HepG2 (cell line): ENCODE measurements around the gene RNF40. TPM values are rescaled to one million over a fixed set of nuclear protein-coding genes. Genes with fewer than 3 reads are reported as not detected.

Source experiments
- ATAC-seq: fragments of 200-7000 bp; cut with Tn5 transposase; 3 replicates; pipeline ENCODE4 v1.9.1; 2020; ENCODE audit warnings: mild to moderate bottlenecking, moderate library complexity
- BruUV-seq: library from RNA; stranded (reverse); fragments of 400-500 nt; replicated peaks from 2 replicates; lab custom pipeline; 2021; lab: Mats Ljungman, UMichigan
- CTCF ChIA-PET: fragments of 300-600 bp; formaldehyde crosslinking; extraction: SDS; loops from one replicate; lab custom pipeline; 2021; ENCODE audit warnings: low total read pairs, inconsistent platforms, low intra/inter-chr PET ratio; lab: Yijun Ruan, JAX
- POLR2A ChIA-PET: fragments of 350-600 bp; sonication (Branson Sonifier 250); formaldehyde crosslinking; loops from one replicate; lab custom pipeline; 2020; ENCODE audit warnings: antibody characterized with exemption, inconsistent platforms; lab: Yijun Ruan, JAX
- DNase-seq: peaks from one replicate; pipeline ENCODE4 v3.0.0-alpha.2; 2015; ENCODE audit warnings: low spot score
- FAIRE-seq: peaks from 3 replicates; lab custom pipeline; 2011; peaks lifted over from hg19 to GRCh38; lab: Jason Lieb, UNC
- H2AFZ ChIP-seq: one replicate; pipeline ENCODE4 v1.6.1; 2011; ENCODE audit warnings: low read length, inconsistent platforms
- H3K27ac ChIP-seq: fragments of 300-600 bp; 3 replicates; pipeline ENCODE4 v1.8.0; 2011; ENCODE audit warnings: mixed run types, mild to moderate bottlenecking, mixed read lengths, low read length, inconsistent platforms; ENCODE audit not compliant: insufficient read depth; ENCODE audit errors: extremely low read length
- H3K27me3 ChIP-seq, 2 experiments: fragments of 200-600 bp in 1 of 2; 2 replicates in 1 of 2; 3 replicates in 1 of 2; pipeline versions ENCODE4 v1.6.0 to v1.8.0; 2011; ENCODE audit warnings: low read length in 2 of 2, mild to moderate bottlenecking in 2 of 2, moderate library complexity in 2 of 2, inconsistent platforms in 1 of 2; ENCODE audit not compliant: insufficient read depth in 2 of 2, control insufficient read depth in 1 of 2
- H3K36me3 ChIP-seq, 2 experiments: fragments of 200-600 bp in 1 of 2; replicated peaks in 1 of 2; 2 replicates in 1 of 2; 3 replicates in 1 of 2; pipeline versions ENCODE4 v1.5.1 to v1.8.0; 2011; ENCODE audit warnings: low read length in 2 of 2, inconsistent platforms in 1 of 2; ENCODE audit not compliant: insufficient read depth in 2 of 2, control insufficient read depth in 1 of 2
- H3K4me1 ChIP-seq: 2 replicates; pipeline ENCODE4 v1.5.1; 2012; ENCODE audit warnings: low read length, inconsistent platforms; ENCODE audit not compliant: insufficient read depth
- H3K4me2 ChIP-seq: 2 replicates; pipeline ENCODE4 v1.6.0; 2011; ENCODE audit warnings: low read depth, low read length, inconsistent platforms
- H3K4me3 ChIP-seq, 3 experiments: fragments of 200-600 bp in 1 of 3; sonication (generic), shearing (Covaris generic) in 1 of 3; replicated peaks in 1 of 3; 2 replicates each; pipeline ENCODE4 v1.5.1; 2011 to 2016; ENCODE audit warnings: low read length in 3 of 3, inconsistent platforms in 2 of 3, low read depth in 2 of 3, mild to moderate bottlenecking in 2 of 3, control low read depth in 1 of 3, mixed read lengths in 1 of 3; ENCODE audit not compliant: insufficient read depth in 1 of 3
- H3K79me2 ChIP-seq: one replicate; pipeline ENCODE4 v1.6.1; 2011; ENCODE audit warnings: low read length, inconsistent platforms; ENCODE audit not compliant: insufficient read depth
- H3K9ac ChIP-seq: 2 replicates; pipeline ENCODE4 v1.6.0; 2011; ENCODE audit warnings: mild to moderate bottlenecking, low read depth, low read length, inconsistent platforms; ENCODE audit not compliant: insufficient read depth
- H3K9me3 ChIP-seq: 2 replicates; pipeline ENCODE4 v1.5.1; 2012; ENCODE audit warnings: mild to moderate bottlenecking, low read length
- H4K20me1 ChIP-seq: 2 replicates; pipeline ENCODE4 v1.6.0; 2011; ENCODE audit warnings: inconsistent platforms, mild to moderate bottlenecking, low read length, moderate library complexity; ENCODE audit not compliant: insufficient read depth
- EZH2 ChIP-seq: conservative IDR thresholded peaks from 2 replicates; pipeline ENCODE4 v1.6.1; 2012; ENCODE audit warnings: mild to moderate bottlenecking, low read depth, low read length, moderate library complexity
- IRF2 ChIP-seq: IDR thresholded peaks from 2 replicates; pipeline ENCODE4 v1.6.1; 2018; ENCODE audit warnings: missing genetic modification reagents, missing compliant biosample characterization
- JDP2 ChIP-seq: sonication (generic); formaldehyde crosslinking; IDR thresholded peaks from 2 replicates; pipeline ENCODE4 v1.8.1; 2022; ENCODE audit warnings: missing genetic modification reagents, borderline replicate concordance
- SOX13 ChIP-seq, 3 experiments: fragments of 450-650 bp in 1 of 3; sonication (generic) in 1 of 3; formaldehyde crosslinking in 1 of 3; IDR thresholded peaks in 2 of 3; conservative IDR thresholded peaks in 1 of 3; 2 replicates each; pipeline versions ENCODE4 v1.5.0 to v1.6.1; 2016 to 2020; ENCODE audit warnings: antibody characterized with exemption in 1 of 3, mild to moderate bottlenecking in 1 of 3, missing compliant biosample characterization in 1 of 3, missing genetic modification reagents in 1 of 3, moderate library complexity in 1 of 3
- ZNF543 ChIP-seq: sonication (generic); formaldehyde crosslinking; IDR thresholded peaks from 2 replicates; pipeline ENCODE4 v1.4.0; 2020; ENCODE audit warnings: mild to moderate bottlenecking, missing genetic modification reagents
- WGBS: methylation state at CpG from one replicate; pipeline ENCODE4 v1.1.6; 2017; ENCODE audit warnings: low lambda C conversion rate; 5-methylcytosine and 5-hydroxymethylcytosine counted together
- in situ Hi-C: cut with HindIII; loops from 2 replicates; pipeline ENCODE4 v1.10.0; 2017; ENCODE audit warnings: low pct_unique_long_range_greater_than_20kb; ENCODE audit not compliant: extremely low pct_ligation_motif_present
- intact Hi-C: fragments of 100-400 bp; cut with micrococcal nuclease; formaldehyde crosslinking; loops from one replicate; pipeline ENCODE4 v1.10.0; 2022; ENCODE audit not compliant: unreplicated experiment
- polyA plus RNA-seq, 8 experiments: library from polyadenylated mRNA; depleted of rRNA in 3 of 8; stranded (reverse) in 7 of 8; unstranded in 1 of 8; fragments of >200 nt; fragmentation: Illumina TruSeq in 4 of 8; extraction: Trizol in 4 of 8; gene quantifications; 2 replicates each; pipeline versions ENCODE4 v1.2.1 to v1.2.3, GENCODE V29; 2011 to 2016; ENCODE audit warnings: low read depth in 4 of 8, missing spikeins in 1 of 8, mixed read lengths in 1 of 8; ENCODE audit not compliant: insufficient read depth in 1 of 8
- total RNA-seq, 5 experiments: library from RNA; depleted of rRNA; stranded (reverse); fragments of >200 nt; fragmentation: Illumina TruSeq; extraction: Trizol; gene quantifications; 2 replicates each; pipeline ENCODE4 v1.2.3, GENCODE V29; 2016; ENCODE audit warnings: low read depth in 1 of 5
- TF ChIP-seq, protein P1 (sequence below): sonication (generic); formaldehyde crosslinking; IDR thresholded peaks from 2 replicates; pipeline ENCODE4 v1.4.0; 2020; ENCODE audit warnings: mild to moderate bottlenecking, missing genetic modification reagents
- TF ChIP-seq, protein P2 (sequence below), 2 experiments: sonication (generic) in 1 of 2; formaldehyde crosslinking in 1 of 2; IDR thresholded peaks; 2 replicates each; pipeline versions ENCODE4 v1.6.1 to v1.9.0; 2014 to 2022; ENCODE audit warnings: antibody characterized with exemption in 1 of 2, borderline replicate concordance in 1 of 2, inconsistent platforms in 1 of 2, low read depth in 1 of 2, missing genetic modification reagents in 1 of 2
- TF ChIP-seq, protein P3 (sequence below): sonication (generic); formaldehyde crosslinking; conservative IDR thresholded peaks from 2 replicates; pipeline ENCODE4 v1.4.0; 2020; ENCODE audit warnings: missing genetic modification reagents

RNF40 gene
- total and polyA plus RNA-seq, 2 of the 13 experiments (the other 11 are each of a cell fraction or from before 2014, with no cell fraction given), result 84.0 to 85.6 TPM

DNA sequence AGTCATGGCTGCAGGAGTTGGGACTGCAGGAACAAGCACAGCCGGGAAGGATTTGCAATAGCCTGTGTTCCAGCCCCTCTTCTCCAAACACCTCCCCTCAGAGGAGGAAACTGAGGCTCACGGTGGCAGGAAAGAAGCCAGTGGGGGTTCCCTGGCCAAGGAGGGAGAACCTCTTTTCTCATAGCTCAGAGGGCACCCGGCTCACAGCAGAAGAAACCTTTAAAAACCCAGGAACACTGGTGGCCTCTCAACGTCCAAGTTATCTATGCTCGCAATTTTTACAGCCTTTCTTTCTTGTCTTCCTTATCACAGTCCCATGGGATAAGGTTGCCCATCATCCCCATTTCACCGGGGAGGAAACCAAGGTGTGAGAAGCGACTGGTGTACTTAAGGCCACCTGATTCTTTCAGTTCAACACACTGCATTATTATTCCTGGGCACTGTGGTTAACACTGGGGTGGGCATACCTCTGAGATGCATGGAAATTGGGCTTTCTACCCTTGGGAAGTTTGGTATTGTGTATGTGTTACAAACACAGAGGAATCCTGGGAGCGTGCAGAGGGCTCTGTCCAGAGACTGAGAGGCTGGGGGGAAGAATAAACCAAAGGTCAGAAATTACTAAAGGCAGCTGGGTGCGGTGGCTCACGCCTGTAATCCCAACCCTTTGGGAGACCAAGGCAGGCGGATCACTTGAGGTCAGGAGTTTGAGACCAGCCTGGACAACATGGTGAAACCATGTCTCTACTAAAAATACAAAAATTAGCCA, 25.7 kb downstream of the RNF40 start:
- intact Hi-C loops (loop anchor here (1.0 to 5.0 kb wide), 3 partner anchors 18 to 210 kb away; no protein-coding TSS in a partner anchor), in situ Hi-C loops (no loop called here)
- Histone ChIP-seq H2AFZ (peak overlapping the region; percentile 8), H3K4me2 (peak overlapping the region; percentile 92), H3K27me3 (peaks cover 4 to 12% of the 10 kb centered on the region in 2 experiments; a peak in 3 of 5 replicates), H3K9ac (peak overlapping the region; percentile 95), H3K4me1 (peaks cover 38% of the 10 kb centered on the region), H3K9me3 (no peaks in the 10 kb centered on the region), H3K79me2 (peaks cover 29% of the 10 kb centered on the region), H3K36me3 (peaks cover 10 to 14% of the 10 kb centered on the region in 2 experiments; a peak in 4 of 5 replicates), H4K20me1 (no peaks in the 10 kb centered on the region), H3K27ac (peak overlapping the region; percentile 78), H3K4me3 (peak overlapping the region; percentile 99 to 100 (median 100))
- peak; percentile 57 for DNase-seq
- CTCF ChIA-PET, result interaction anchor here (1.0 kb wide), 1 partner anchor 26 kb away, joined by 3 read pairs; no protein-coding TSS in a partner anchor
- POLR2A ChIA-PET, result interaction anchor here (0.9 to 2.9 kb wide), 16 partner anchors 8 to 154 kb away, joined by 3 to 257 read pairs (median 6); partner anchors contain the start of genes FBRS and PHKG2
- TSS peak; percentile 85 for BruUV-seq
- FAIRE-seq, result no peak
- 1% methylated on average over 11 of the region's 11 CpGs for WGBS
- ATAC-seq, result peak; percentile 51
- TF ChIP-seq, protein P1, sequence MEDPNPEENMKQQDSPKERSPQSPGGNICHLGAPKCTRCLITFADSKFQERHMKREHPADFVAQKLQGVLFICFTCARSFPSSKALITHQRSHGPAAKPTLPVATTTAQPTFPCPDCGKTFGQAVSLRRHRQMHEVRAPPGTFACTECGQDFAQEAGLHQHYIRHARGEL (CRISPR knock-in tag), result 0 out of 2 replicates have a peak, but pooled peaks have one; percentile 1
- TF ChIP-seq SOX13 (IDR thresholded peaks at IDR 0.05) (no peak), SOX13 (CRISPR knock-in tag; conservative IDR thresholded peaks at IDR 0.05 in 1 of 2, IDR thresholded peaks at IDR 0.05 in 1 of 2) (peak in 1 of 2 experiments; percentile 19; a peak in 1 of 4 replicates), JDP2 (CRISPR knock-in tag) (no peak), IRF2 (CRISPR knock-in tag) (no peak), EZH2 (no peak), ZNF543 (CRISPR knock-in tag) (no peak)
- TF ChIP-seq, protein P2, sequence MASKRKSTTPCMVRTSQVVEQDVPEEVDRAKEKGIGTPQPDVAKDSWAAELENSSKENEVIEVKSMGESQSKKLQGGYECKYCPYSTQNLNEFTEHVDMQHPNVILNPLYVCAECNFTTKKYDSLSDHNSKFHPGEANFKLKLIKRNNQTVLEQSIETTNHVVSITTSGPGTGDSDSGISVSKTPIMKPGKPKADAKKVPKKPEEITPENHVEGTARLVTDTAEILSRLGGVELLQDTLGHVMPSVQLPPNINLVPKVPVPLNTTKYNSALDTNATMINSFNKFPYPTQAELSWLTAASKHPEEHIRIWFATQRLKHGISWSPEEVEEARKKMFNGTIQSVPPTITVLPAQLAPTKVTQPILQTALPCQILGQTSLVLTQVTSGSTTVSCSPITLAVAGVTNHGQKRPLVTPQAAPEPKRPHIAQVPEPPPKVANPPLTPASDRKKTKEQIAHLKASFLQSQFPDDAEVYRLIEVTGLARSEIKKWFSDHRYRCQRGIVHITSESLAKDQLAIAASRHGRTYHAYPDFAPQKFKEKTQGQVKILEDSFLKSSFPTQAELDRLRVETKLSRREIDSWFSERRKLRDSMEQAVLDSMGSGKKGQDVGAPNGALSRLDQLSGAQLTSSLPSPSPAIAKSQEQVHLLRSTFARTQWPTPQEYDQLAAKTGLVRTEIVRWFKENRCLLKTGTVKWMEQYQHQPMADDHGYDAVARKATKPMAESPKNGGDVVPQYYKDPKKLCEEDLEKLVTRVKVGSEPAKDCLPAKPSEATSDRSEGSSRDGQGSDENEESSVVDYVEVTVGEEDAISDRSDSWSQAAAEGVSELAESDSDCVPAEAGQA (IDR thresholded peaks at IDR 0.05; ENCODE audit: low read depth), result no peak
- TF ChIP-seq, protein P2 (CRISPR knock-in tag; IDR thresholded peaks at IDR 0.05; ENCODE audit: borderline replicate concordance), result no peak
- TF ChIP-seq, protein P3, sequence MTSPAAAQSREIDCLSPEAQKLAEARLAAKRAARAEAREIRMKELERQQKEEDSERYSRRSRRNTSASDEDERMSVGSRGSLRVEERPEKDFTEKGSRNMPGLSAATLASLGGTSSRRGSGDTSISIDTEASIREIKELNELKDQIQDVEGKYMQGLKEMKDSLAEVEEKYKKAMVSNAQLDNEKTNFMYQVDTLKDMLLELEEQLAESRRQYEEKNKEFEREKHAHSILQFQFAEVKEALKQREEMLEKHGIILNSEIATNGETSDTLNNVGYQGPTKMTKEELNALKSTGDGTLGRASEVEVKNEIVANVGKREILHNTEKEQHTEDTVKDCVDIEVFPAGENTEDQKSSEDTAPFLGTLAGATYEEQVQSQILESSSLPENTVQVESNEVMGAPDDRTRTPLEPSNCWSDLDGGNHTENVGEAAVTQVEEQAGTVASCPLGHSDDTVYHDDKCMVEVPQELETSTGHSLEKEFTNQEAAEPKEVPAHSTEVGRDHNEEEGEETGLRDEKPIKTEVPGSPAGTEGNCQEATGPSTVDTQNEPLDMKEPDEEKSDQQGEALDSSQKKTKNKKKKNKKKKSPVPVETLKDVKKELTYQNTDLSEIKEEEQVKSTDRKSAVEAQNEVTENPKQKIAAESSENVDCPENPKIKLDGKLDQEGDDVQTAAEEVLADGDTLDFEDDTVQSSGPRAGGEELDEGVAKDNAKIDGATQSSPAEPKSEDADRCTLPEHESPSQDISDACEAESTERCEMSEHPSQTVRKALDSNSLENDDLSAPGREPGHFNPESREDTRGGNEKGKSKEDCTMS (CRISPR knock-in tag), result no peak
